SK-N-SH treated with all-trans-retinoic acid at 6 μM for 48 hours (cell line): ENCODE results near the gene SYAP1.
"Not testable (repeated sequence)": the region's sequence is repeated elsewhere in the genome, so short reads cannot be mapped to it uniquely, and the experiment has no call there.

Experiments
- ARNTL ChIP-seq: fragments of 450-650 bp; formaldehyde crosslinking; IDR thresholded peaks from 2 replicates; pipeline ENCODE4 v1.5.0; 2020; ENCODE audit warnings: low read depth, mild to moderate bottlenecking, moderate library complexity, borderline replicate concordance
- BACH2 ChIP-seq: fragments of 250-450 bp; sonication (Bioruptor Pico); IDR thresholded peaks from 2 replicates; pipeline ENCODE4 v1.9.0; 2021; ENCODE audit warnings: mild to moderate bottlenecking, borderline replicate concordance
- ESRRG ChIP-seq: fragments of 250-450 bp; sonication (Bioruptor Pico); IDR thresholded peaks from 2 replicates; pipeline ENCODE4 v1.6.1; 2021; ENCODE audit warnings: mild to moderate bottlenecking
- GLIS3 ChIP-seq: fragments of 250-450 bp; sonication (Bioruptor Pico); IDR thresholded peaks from 2 replicates; pipeline ENCODE4 v1.5.0; 2020; ENCODE audit warnings: mild to moderate bottlenecking, moderate library complexity
- ISL1 ChIP-seq: fragments of 250-450 bp; sonication (Bioruptor Pico); IDR thresholded peaks from 2 replicates; pipeline ENCODE4 v2.1.2; 2022; ENCODE audit warnings: mild to moderate bottlenecking, moderate library complexity
- SNAI2 ChIP-seq: fragments of 250-450 bp; sonication (Bioruptor Pico); IDR thresholded peaks from 2 replicates; pipeline ENCODE4 v1.5.0; 2020; ENCODE audit warnings: mild to moderate bottlenecking, moderate library complexity
- TCF4 ChIP-seq: fragments of 250-450 bp; sonication (Bioruptor Pico); IDR thresholded peaks from 2 replicates; pipeline ENCODE4 v1.8.0; 2021; ENCODE audit warnings: mild to moderate bottlenecking, moderate library complexity, borderline replicate concordance
- ZFP3 ChIP-seq: fragments of 250-450 bp; sonication (Bioruptor Pico); IDR thresholded peaks from 2 replicates; pipeline ENCODE4 v1.5.0; 2020; ENCODE audit warnings: mild to moderate bottlenecking, moderate library complexity
- ZFP30 ChIP-seq: fragments of 450-650 bp; formaldehyde crosslinking; IDR thresholded peaks from 2 replicates; pipeline ENCODE4 v1.5.0; 2022; ENCODE audit warnings: mild to moderate bottlenecking, moderate library complexity

- not testable (repeated sequence) for TF ChIP-seq ARNTL (CRISPR knock-in tag); ESRRG (CRISPR knock-in tag); BACH2 (CRISPR knock-in tag); ZFP30 (CRISPR knock-in tag); ZFP3 (CRISPR knock-in tag); ISL1 (CRISPR knock-in tag); GLIS3 (CRISPR knock-in tag); TCF4; SNAI2 (CRISPR knock-in tag)
Measured at GRCh38 chrX:16784440-16784839, 65.0 kb downstream of the SYAP1 start.
